SK-N-MC (cell line): ENCODE data around the gene ZNF681.

Source experiments
- EZH2 ChIP-seq: fragments of 200-600 bp; sonication (generic); IDR thresholded peaks from one replicate; pipeline ENCODE4 v1.6.1; 2017; ENCODE audit warnings: antibody characterized with exemption
- FOXP2 ChIP-seq: optimal IDR thresholded peaks from 2 replicates; pipeline ENCODE3; 2011; ENCODE audit warnings: mild to moderate bottlenecking, moderate library complexity; ENCODE audit not compliant: insufficient read depth; ENCODE audit errors: extremely low read length, control extremely low read depth
- POLR2AphosphoS5 ChIP-seq: IDR thresholded peaks from 2 replicates; pipeline ENCODE4 v1.6.1; 2012; ENCODE audit warnings: mild to moderate bottlenecking, low read depth, low read length, borderline replicate concordance

GRCh38 chr19:23778566-23778965 is 19.9 kb upstream of the ZNF681 start:
- TF ChIP-seq EZH2 (no peak), POLR2AphosphoS5 (no peak), FOXP2 (no peak)
